Endothelial cell of umbilical vein (primary cell): ENCODE results near the gene ARRDC1. TPM values are rescaled to one million over a fixed set of nuclear protein-coding genes. Genes with fewer than 3 reads are reported as not detected.

Source experiments
- BruUV-seq: library from RNA; stranded (reverse); fragments of 400-500 nt; replicated peaks from 2 replicates; lab custom pipeline; 2021; lab: Mats Ljungman, UMichigan
- CTCF ChIA-PET: fragments of 300-600, 350-600 bp; sonication (Branson Sonifier 250); formaldehyde crosslinking; loops from one replicate; lab custom pipeline; 2021; ENCODE audit warnings: antibody characterized with exemption, inconsistent platforms; lab: Charles Lee
- POLR2A ChIA-PET: fragments of 300-600, 350-600 bp; sonication (Branson Sonifier 250); formaldehyde crosslinking; loops from one replicate; lab custom pipeline; 2021; ENCODE audit warnings: antibody characterized with exemption, inconsistent platforms; lab: Charles Lee
- DNase-seq: peaks from one replicate; pipeline ENCODE4 v3.0.0-alpha.2; 2011; ENCODE audit warnings: low read depth, low spot score
- FAIRE-seq: peaks from 2 replicates; lab custom pipeline; 2011; peaks lifted over from hg19 to GRCh38; lab: Jason Lieb, UNC
- H2AFZ ChIP-seq: 2 replicates; pipeline ENCODE4 v1.6.0; 2012; ENCODE audit warnings: low read depth, low read length, control low read depth, inconsistent platforms
- H3K27ac ChIP-seq: 2 replicates; pipeline ENCODE4 v1.5.1; 2011; ENCODE audit warnings: low read depth, mild to moderate bottlenecking, control low read depth, low read length, moderate library complexity; ENCODE audit not compliant: insufficient read depth
- H3K27me3 ChIP-seq, 2 experiments: 2 replicates each; pipeline versions ENCODE4 v1.6.0 to v1.6.1; 2011; ENCODE audit warnings: low read length in 2 of 2, mixed read lengths in 1 of 2; ENCODE audit not compliant: control insufficient read depth in 2 of 2, insufficient read depth in 2 of 2
- H3K36me3 ChIP-seq, 2 experiments: 2 replicates in 1 of 2; 3 replicates in 1 of 2; pipeline ENCODE4 v1.5.1; 2011; ENCODE audit warnings: low read length in 2 of 2, mild to moderate bottlenecking in 1 of 2, moderate library complexity in 1 of 2; ENCODE audit not compliant: control insufficient read depth in 2 of 2, insufficient read depth in 2 of 2; ENCODE audit errors: extremely low read depth in 1 of 2
- H3K4me1 ChIP-seq: 3 replicates; pipeline ENCODE4 v1.5.1; 2011; ENCODE audit warnings: mild to moderate bottlenecking, low read length; ENCODE audit not compliant: control insufficient read depth, insufficient read depth; ENCODE audit errors: extremely low read depth
- H3K4me2 ChIP-seq: 2 replicates; pipeline ENCODE4 v1.6.1; 2011; ENCODE audit warnings: low read length, control low read depth, mixed read lengths; ENCODE audit not compliant: insufficient read depth
- H3K4me3 ChIP-seq, 3 experiments: fragments of 200-600 bp in 1 of 3; sonication (generic), shearing (Covaris generic) in 1 of 3; replicated peaks in 1 of 3; 2 replicates each; pipeline ENCODE4 v1.5.1; 2011 to 2016; ENCODE audit warnings: control low read depth in 3 of 3, low read length in 3 of 3, mild to moderate bottlenecking in 2 of 3, inconsistent platforms in 1 of 3, low read depth in 1 of 3, moderate library complexity in 1 of 3; ENCODE audit not compliant: insufficient read depth in 1 of 3
- H3K79me2 ChIP-seq: 2 replicates; pipeline ENCODE4 v1.6.0; 2012; ENCODE audit warnings: low read length, inconsistent platforms; ENCODE audit not compliant: control insufficient read depth, insufficient read depth
- H3K9ac ChIP-seq: replicated peaks from 2 replicates; pipeline ENCODE3; 2011; ENCODE audit warnings: low read length, control low read depth; ENCODE audit not compliant: insufficient read depth; ENCODE audit errors: extremely low read depth
- H3K9me1 ChIP-seq: replicated peaks from 3 replicates; pipeline ENCODE4 v1.6.0; 2011; ENCODE audit warnings: mild to moderate bottlenecking, low read length; ENCODE audit not compliant: control insufficient read depth, insufficient read depth; ENCODE audit errors: extremely low read depth
- H3K9me3 ChIP-seq: replicated peaks from 2 replicates; pipeline ENCODE4 v1.5.1; 2012; ENCODE audit warnings: low read length, inconsistent platforms; ENCODE audit not compliant: control insufficient read depth, insufficient read depth
- H4K20me1 ChIP-seq: replicated peaks from 2 replicates; pipeline ENCODE3; 2011; ENCODE audit warnings: mild to moderate bottlenecking, low read length; ENCODE audit not compliant: control insufficient read depth, insufficient read depth; ENCODE audit errors: extremely low read depth
- EZH2 ChIP-seq: IDR thresholded peaks from 2 replicates; pipeline ENCODE4 v1.6.1; 2012; ENCODE audit warnings: borderline replicate concordance, low read depth, mild to moderate bottlenecking, moderate library complexity, low read length, inconsistent platforms; ENCODE audit not compliant: severe bottlenecking
- FOS ChIP-seq: IDR thresholded peaks from 2 replicates; pipeline ENCODE4 v1.6.1; 2011; ENCODE audit warnings: mild to moderate bottlenecking, low read length, moderate library complexity, borderline replicate concordance; ENCODE audit not compliant: insufficient read depth
- GATA2 ChIP-seq: IDR thresholded peaks from 2 replicates; pipeline ENCODE4 v1.7.0; 2011; ENCODE audit warnings: low read depth, mild to moderate bottlenecking, moderate library complexity, mixed read lengths, low read length; ENCODE audit not compliant: insufficient read length, insufficient read depth
- JUN ChIP-seq: IDR thresholded peaks from 2 replicates; pipeline ENCODE4 v1.6.1; 2011; ENCODE audit warnings: borderline replicate concordance, low read depth; ENCODE audit not compliant: insufficient read length, insufficient read depth
- MAX ChIP-seq: IDR thresholded peaks from 2 replicates; pipeline ENCODE4 v1.6.1; 2011; ENCODE audit not compliant: insufficient read depth, insufficient read length
- MYC ChIP-seq: IDR thresholded peaks from one replicate; pipeline ENCODE4 v1.6.1; 2011; ENCODE audit warnings: mild to moderate bottlenecking, low read depth, low read length
- POLR2A ChIP-seq: IDR thresholded peaks from 2 replicates; pipeline ENCODE4 v1.6.1; 2012; ENCODE audit warnings: low read depth, mild to moderate bottlenecking, control low read depth, low read length
- POLR2AphosphoS5 ChIP-seq: IDR thresholded peaks from 2 replicates; pipeline ENCODE4 v1.6.1; 2012; ENCODE audit warnings: low read depth, mild to moderate bottlenecking, control low read depth, low read length, moderate library complexity; ENCODE audit not compliant: insufficient read depth
- dilution Hi-C: fragments of 300-500 bp; cut with MboI; formaldehyde crosslinking; loops from one replicate; pipeline ENCODE4 v1.15.0; 2019; ENCODE audit warnings: low sequenced_read_pairs; ENCODE audit not compliant: extremely low pct_ligation_motif_present
- intact Hi-C: fragments of 100-400 bp; cut with micrococcal nuclease; formaldehyde crosslinking; loops from one replicate; pipeline ENCODE4 v1.10.0; 2022
- polyA plus RNA-seq, 4 experiments: library from polyadenylated mRNA; depleted of rRNA in 3 of 4; stranded (reverse) in 3 of 4; unstranded in 1 of 4; fragments of >200 nt; gene quantifications; 2 replicates each; pipeline versions ENCODE4 v1.2.1 to v1.2.3, GENCODE V29; 2011 to 2012; ENCODE audit warnings: missing spikeins in 1 of 4
- total RNA-seq: library from RNA; stranded (reverse); gene quantifications from 2 replicates; pipeline ENCODE4 v1.2.3, GENCODE V29; 2021
- TF ChIP-seq, protein P1 (sequence below), 2 donors: IDR thresholded peaks; 1 replicate in 1 of 2; 2 replicates in 1 of 2; pipeline ENCODE4 v1.5.1; 2011; ENCODE audit warnings: low read length in 2 of 2, mild to moderate bottlenecking in 2 of 2, moderate library complexity in 2 of 2, control low read depth in 1 of 2, inconsistent platforms in 1 of 2, low read depth in 1 of 2; ENCODE audit not compliant: insufficient read depth in 1 of 2; ENCODE audit errors: extremely low read depth in 1 of 2

The ARRDC1 gene
- total and polyA plus RNA-seq, 2 donors (not counting 3 experiments of a cell fraction or from before 2014, with no cell fraction given), result 22.5 to 51.0 TPM

DNA sequence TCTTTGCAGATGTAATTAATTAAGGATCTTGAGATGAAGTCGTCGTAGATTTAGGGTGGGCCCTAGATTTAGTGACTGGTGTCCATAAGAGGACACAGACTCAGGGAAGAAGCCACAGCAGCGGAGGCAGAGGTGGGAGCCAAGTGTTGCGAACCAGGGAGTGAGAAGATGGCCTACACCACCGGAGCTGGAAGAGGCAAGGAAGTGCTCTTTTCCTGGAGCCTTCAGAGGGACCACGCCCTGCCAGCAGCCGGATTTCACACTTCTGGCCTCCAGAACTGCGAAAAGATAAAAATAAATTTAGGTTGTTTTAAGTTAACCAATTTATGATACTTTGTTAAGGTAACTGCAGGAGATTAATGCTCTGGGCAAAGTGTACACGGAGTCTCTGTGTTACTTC, 44.1 kb downstream of the ARRDC1 start:
- Histone ChIP-seq H3K9me3 (no peaks in the 10 kb centered on the region), H3K27me3 (no peaks in the 10 kb centered on the region), H3K79me2 (peaks cover 75% of the 10 kb centered on the region), H3K36me3 (peaks cover 0 to 2% of the 10 kb centered on the region in 2 experiments), H3K27ac (no peak overlapping the region), H3K9ac (no peak overlapping the region), H3K9me1 (no peaks in the 10 kb centered on the region), H3K4me2 (no peak overlapping the region), H3K4me3 (no peak overlapping the region), H4K20me1 (no peaks in the 10 kb centered on the region), H3K4me1 (no peaks in the 10 kb centered on the region), H2AFZ (no peak overlapping the region)
- BruUV-seq, result no TSS peak
- FAIRE-seq (no peak), DNase-seq (no peak)
- TF ChIP-seq EZH2 (no peak), FOS (no peak), POLR2A (no peak), JUN (no peak), MYC (no peak), GATA2 (no peak), MAX (no peak), POLR2AphosphoS5 (no peak)
- TF ChIP-seq, protein P1, sequence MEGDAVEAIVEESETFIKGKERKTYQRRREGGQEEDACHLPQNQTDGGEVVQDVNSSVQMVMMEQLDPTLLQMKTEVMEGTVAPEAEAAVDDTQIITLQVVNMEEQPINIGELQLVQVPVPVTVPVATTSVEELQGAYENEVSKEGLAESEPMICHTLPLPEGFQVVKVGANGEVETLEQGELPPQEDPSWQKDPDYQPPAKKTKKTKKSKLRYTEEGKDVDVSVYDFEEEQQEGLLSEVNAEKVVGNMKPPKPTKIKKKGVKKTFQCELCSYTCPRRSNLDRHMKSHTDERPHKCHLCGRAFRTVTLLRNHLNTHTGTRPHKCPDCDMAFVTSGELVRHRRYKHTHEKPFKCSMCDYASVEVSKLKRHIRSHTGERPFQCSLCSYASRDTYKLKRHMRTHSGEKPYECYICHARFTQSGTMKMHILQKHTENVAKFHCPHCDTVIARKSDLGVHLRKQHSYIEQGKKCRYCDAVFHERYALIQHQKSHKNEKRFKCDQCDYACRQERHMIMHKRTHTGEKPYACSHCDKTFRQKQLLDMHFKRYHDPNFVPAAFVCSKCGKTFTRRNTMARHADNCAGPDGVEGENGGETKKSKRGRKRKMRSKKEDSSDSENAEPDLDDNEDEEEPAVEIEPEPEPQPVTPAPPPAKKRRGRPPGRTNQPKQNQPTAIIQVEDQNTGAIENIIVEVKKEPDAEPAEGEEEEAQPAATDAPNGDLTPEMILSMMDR (IDR thresholded peaks at IDR 0.05; ENCODE audit: extremely low read depth in 1 of 2, insufficient read depth in 1 of 2, low read depth in 1 of 2, low read length in 2 of 2), result no peak
- ChIA-PET CTCF (no interaction called here), POLR2A (no interaction called here)
- dilution Hi-C loops (no loop called here), intact Hi-C loops (no loop called here)
